ENCODE results near the gene OR2L5. TPM values are rescaled to one million over a fixed set of nuclear protein-coding genes. Genes with fewer than 3 reads are reported as not detected.

Gene OR2L5
- total RNA-seq, 1 experiment from 2014 or later = not detected

- peaks cover 71 to 78% of the 10 kb centered on the region in 2 experiments for H3K9me3 Mint-ChIP-seq
- Histone ChIP-seq H4K8ac (replicated peaks; ENCODE audit: insufficient read length, low read depth, low read length) (no peak overlapping the region), H4K91ac (ENCODE audit: insufficient read length, low read depth, low read length) (no peak overlapping the region)
Measured at GRCh38 chr1:248045209-248045608, 31.7 kb downstream of the OR2L5 start.

More at GRCh38 chr1:248045209-248045608, 31.7 kb downstream of the OR2L5 start:
- no peak overlapping the region for H4K5ac ChIP-seq (ENCODE audit: insufficient read length, low read depth, low read length)
- H2BK120ac ChIP-seq (ENCODE audit: low read depth, low read length, poor library complexity, severe bottlenecking) = no peak overlapping the region
- no peaks in the 10 kb centered on the region for H4K20me1 ChIP-seq (ENCODE audit: control insufficient read depth, insufficient read depth, insufficient read length)
- H3K23me2 ChIP-seq (ENCODE audit: insufficient read length, low read depth, low read length, poor library complexity, severe bottlenecking) = no peaks in the 10 kb centered on the region
- H3K9me3 ChIP-seq (ENCODE audit: control insufficient read depth, low read depth, low read length) = peaks cover 71% of the 10 kb centered on the region
- no peak overlapping the region for H3K18ac ChIP-seq (ENCODE audit: insufficient read length, low read depth, low read length)
- no peak overlapping the region for H2BK20ac ChIP-seq (ENCODE audit: low read depth, low read length, poor library complexity, severe bottlenecking)
- no peak for TF ChIP-seq CTCF (conservative IDR thresholded peaks at IDR 0.05)
- H3K79me2 ChIP-seq (ENCODE audit: insufficient read depth, low read length) = no peaks in the 10 kb centered on the region
- H3K27me3 ChIP-seq (ENCODE audit: insufficient read depth, low read length) = no peaks in the 10 kb centered on the region
- WGBS (ENCODE audit: extremely low coverage, insufficient read length, low lambda C conversion rate) = no CpG with 5 or more reads among the region's 5 CpGs
- Mint-ChIP-seq H3K27ac (no peak overlapping the region), H3K4me3 (no peak overlapping the region), H3K27me3 (ENCODE audit: low read depth) (no peaks in the 10 kb centered on the region), H3K4me1 (no peaks in the 10 kb centered on the region), H3K36me3 (ENCODE audit: insufficient read depth in 1 of 3, low read depth in 3 of 3) (peaks cover 7 to 33% (median 10%) of the 10 kb centered on the region in 3 experiments; a peak in 6 of 7 replicates)
- H3K4me1 ChIP-seq (ENCODE audit: insufficient read depth, low read length) = no peaks in the 10 kb centered on the region
- no peak overlapping the region for H3K56ac ChIP-seq (ENCODE audit: insufficient read length, low read depth, low read length)
- no peak overlapping the region for H3K4ac ChIP-seq (ENCODE audit: low read depth, low read length)
- H2BK12ac ChIP-seq (ENCODE audit: insufficient read length, low read depth, low read length) = no peak overlapping the region
- H2BK5ac ChIP-seq (ENCODE audit: insufficient read length, low read length) = no peak overlapping the region
- DNase-seq = no peak
- no peaks in the 10 kb centered on the region for H3K79me1 ChIP-seq (ENCODE audit: insufficient read depth, low read depth, low read length, poor library complexity, severe bottlenecking)
- H3K27ac ChIP-seq (ENCODE audit: insufficient read length, low read depth, low read length) = no peak overlapping the region
- H3K9ac ChIP-seq (ENCODE audit: extremely low read depth, insufficient read length, low read length) = no peak overlapping the region
- H3K23ac ChIP-seq (ENCODE audit: insufficient read length, low read depth, low read length) = no peak overlapping the region
- no peak overlapping the region for H2AFZ ChIP-seq (ENCODE audit: low read length)
- no peak overlapping the region for H3T11ph ChIP-seq (ENCODE audit: low read length)
- H2AK5ac ChIP-seq (ENCODE audit: insufficient read length, low read length) = no peak overlapping the region
- H3K14ac ChIP-seq (ENCODE audit: insufficient read depth, low read length) = no peak overlapping the region
- no peak overlapping the region for H2BK15ac ChIP-seq (ENCODE audit: low read depth, low read length)
- H3K4me2 ChIP-seq (ENCODE audit: insufficient read depth, insufficient read length, low read length) = no peak overlapping the region

Data from H9 (cell line).